H1 (cell line): ENCODE measurements around the gene DGCR8. TPM values are rescaled to one million over a fixed set of nuclear protein-coding genes. Genes with fewer than 3 reads are reported as not detected.

Experiments used
- CTCF ChIA-PET: fragments of 300-600 bp; sonication (Branson Sonifier 250); formaldehyde crosslinking; loops from one replicate; lab custom pipeline; 2021; ENCODE audit not compliant: partially characterized antibody; lab: Charles Lee
- POLR2A ChIA-PET: fragments of 300-600 bp; sonication (Branson Sonifier 250); formaldehyde crosslinking; loops from one replicate; lab custom pipeline; 2021; ENCODE audit warnings: inconsistent platforms; ENCODE audit not compliant: partially characterized antibody; lab: Charles Lee
- DNase-seq, 2 experiments: peaks; one replicate each; pipeline versions ENCODE4 v3.0.0 to v3.0.0-alpha.2; 2010 to 2022; ENCODE audit warnings: low spot score in 2 of 2, low read depth in 1 of 2, mixed read lengths in 1 of 2
- FAIRE-seq: peaks from 2 replicates; lab custom pipeline; 2011; peaks lifted over from hg19 to GRCh38; lab: Jason Lieb, UNC
- H2AFZ ChIP-seq: 2 replicates; pipeline ENCODE4 v1.8.1; 2012; ENCODE audit warnings: low read length, inconsistent platforms
- H2AK5ac ChIP-seq: 2 replicates; pipeline ENCODE4 v1.6.1; 2013; ENCODE audit warnings: low read depth, low read length
- H2BK120ac ChIP-seq: replicated peaks from 2 replicates; pipeline ENCODE3; 2013; ENCODE audit warnings: low read depth, low read length, inconsistent platforms
- H2BK12ac ChIP-seq: 2 replicates; pipeline ENCODE4 v1.6.1; 2013; ENCODE audit warnings: low read depth, low read length
- H2BK15ac ChIP-seq: 2 replicates; pipeline ENCODE4 v1.6.1; 2013; ENCODE audit warnings: low read length
- H2BK20ac ChIP-seq: 2 replicates; pipeline ENCODE4 v1.6.1; 2013; ENCODE audit warnings: low read length
- H2BK5ac ChIP-seq: 2 replicates; pipeline ENCODE4 v1.6.1; 2013; ENCODE audit warnings: low read depth, low read length
- H3K14ac ChIP-seq: 2 replicates; pipeline ENCODE4 v1.6.1; 2013; ENCODE audit warnings: inconsistent platforms; ENCODE audit not compliant: insufficient read length
- H3K18ac ChIP-seq: 2 replicates; pipeline ENCODE4 v1.6.1; 2013; ENCODE audit warnings: low read length; ENCODE audit errors: extremely low read depth
- H3K23ac ChIP-seq: 2 replicates; pipeline ENCODE4 v1.6.1; 2013; ENCODE audit warnings: inconsistent platforms; ENCODE audit not compliant: insufficient read length
- H3K23me2 ChIP-seq: 2 replicates; pipeline ENCODE4 v1.6.1; 2013; ENCODE audit warnings: low read depth, low read length
- H3K27ac ChIP-seq: 2 replicates; pipeline ENCODE4 v1.6.1; 2011; ENCODE audit warnings: low read depth, low read length, inconsistent platforms
- H3K27me3 ChIP-seq, 4 experiments: replicated peaks in 1 of 4; 1 replicate in 1 of 4; 2 replicates in 3 of 4; pipeline versions ENCODE4 v1.6.1 to v1.8.1; 2011 to 2013; ENCODE audit warnings: low read length in 3 of 4, mild to moderate bottlenecking in 3 of 4, inconsistent platforms in 2 of 4, mixed read lengths in 2 of 4, moderate library complexity in 1 of 4; ENCODE audit not compliant: control insufficient read depth in 3 of 4, insufficient read depth in 3 of 4; ENCODE audit errors: extremely low read depth in 1 of 4
- H3K36me3 ChIP-seq, 4 experiments: 2 replicates each; pipeline versions ENCODE4 v1.6.1 to v1.8.1; 2011 to 2013; ENCODE audit warnings: mild to moderate bottlenecking in 4 of 4, low read length in 3 of 4, moderate library complexity in 2 of 4, control low read depth in 1 of 4, inconsistent platforms in 1 of 4; ENCODE audit not compliant: insufficient read depth in 4 of 4, control insufficient read depth in 2 of 4
- H3K4ac ChIP-seq: replicated peaks from 2 replicates; pipeline ENCODE3; 2013; ENCODE audit warnings: low read length, low read depth, mixed read lengths, inconsistent platforms; ENCODE audit not compliant: insufficient read length
- H3K4me1 ChIP-seq, 4 experiments: replicated peaks in 1 of 4; 1 replicate in 1 of 4; 2 replicates in 3 of 4; pipeline versions ENCODE4 v1.6.1 to v1.8.1; 2011 to 2013; ENCODE audit warnings: low read length in 3 of 4, inconsistent platforms in 2 of 4, mixed read lengths in 1 of 4; ENCODE audit not compliant: insufficient read depth in 4 of 4, control insufficient read depth in 3 of 4
- H3K4me2 ChIP-seq, 2 experiments: 2 replicates each; pipeline versions ENCODE4 v1.6.1 to v1.8.1; 2011 to 2013; ENCODE audit warnings: low read depth in 2 of 2, low read length in 2 of 2, control low read depth in 1 of 2, inconsistent platforms in 1 of 2, mild to moderate bottlenecking in 1 of 2; ENCODE audit not compliant: insufficient read depth in 1 of 2
- H3K4me3 ChIP-seq, 4 experiments: fragments of 200-600, 300-600 bp in 1 of 4; sonication (generic), shearing (Covaris generic), sonication (Bioruptor Twin) in 1 of 4; 2 replicates each; pipeline versions ENCODE4 v1.5.1 to v1.8.1; 2011 to 2016; ENCODE audit warnings: low read length in 4 of 4, low read depth in 3 of 4, control low read depth in 2 of 4, inconsistent platforms in 2 of 4, mild to moderate bottlenecking in 2 of 4, mixed read lengths in 1 of 4, moderate library complexity in 1 of 4; ENCODE audit not compliant: insufficient read depth in 2 of 4; ENCODE audit errors: extremely low read depth in 1 of 4
- H3K56ac ChIP-seq: replicated peaks from 2 replicates; pipeline ENCODE3; 2013; ENCODE audit warnings: low read depth, mild to moderate bottlenecking, mixed read lengths, low read length, inconsistent platforms; ENCODE audit not compliant: insufficient read length
- H3K79me1 ChIP-seq: 2 replicates; pipeline ENCODE4 v1.6.1; 2013; ENCODE audit warnings: low read depth, low read length, control low read depth
- H3K79me2 ChIP-seq, 2 experiments: 2 replicates each; pipeline versions ENCODE4 v1.6.1 to v1.8.1; 2012 to 2013; ENCODE audit warnings: low read length in 2 of 2, mild to moderate bottlenecking in 2 of 2, inconsistent platforms in 1 of 2; ENCODE audit not compliant: insufficient read depth in 2 of 2, control insufficient read depth in 1 of 2
- H3K9ac ChIP-seq, 4 experiments: replicated peaks in 1 of 4; 1 replicate in 1 of 4; 2 replicates in 3 of 4; pipeline versions ENCODE4 v1.6.1 to v1.8.1; 2011 to 2013; ENCODE audit warnings: low read depth in 3 of 4, low read length in 3 of 4, control low read depth in 2 of 4, mild to moderate bottlenecking in 2 of 4, moderate library complexity in 2 of 4, inconsistent platforms in 1 of 4; ENCODE audit errors: extremely low read depth in 1 of 4
- H3K9me3 ChIP-seq, 2 experiments: 2 replicates each; pipeline versions ENCODE4 v1.6.1 to v1.8.1; 2012 to 2013; ENCODE audit warnings: mild to moderate bottlenecking in 2 of 2, moderate library complexity in 2 of 2, control low read depth in 1 of 2, inconsistent platforms in 1 of 2, low read depth in 1 of 2, low read length in 1 of 2, mixed read lengths in 1 of 2; ENCODE audit not compliant: insufficient read depth in 2 of 2
- H4K20me1 ChIP-seq, 2 experiments: replicated peaks in 1 of 2; 2 replicates each; pipeline versions ENCODE3 to v1.8.1; 2011 to 2013; ENCODE audit warnings: inconsistent platforms in 2 of 2, low read length in 2 of 2, mild to moderate bottlenecking in 1 of 2; ENCODE audit not compliant: insufficient read depth in 2 of 2, control insufficient read depth in 1 of 2
- H4K5ac ChIP-seq: 2 replicates; pipeline ENCODE4 v1.6.1; 2013; ENCODE audit warnings: low read length, low read depth, mixed read lengths, inconsistent platforms; ENCODE audit not compliant: insufficient read length
- H4K8ac ChIP-seq: 2 replicates; pipeline ENCODE4 v1.8.0; 2013; ENCODE audit warnings: mild to moderate bottlenecking, moderate library complexity, low read length, inconsistent platforms; ENCODE audit not compliant: insufficient read depth; ENCODE audit errors: extremely low read depth
- H4K91ac ChIP-seq: replicated peaks from 2 replicates; pipeline ENCODE3; 2013; ENCODE audit warnings: low read length, mixed read lengths, inconsistent platforms; ENCODE audit not compliant: insufficient read length
- EP300 ChIP-seq, 2 experiments: IDR thresholded peaks; 1 replicate in 1 of 2; 2 replicates in 1 of 2; pipeline ENCODE4 v1.6.1; 2011 to 2012; ENCODE audit warnings: low read depth in 2 of 2, low read length in 2 of 2, mild to moderate bottlenecking in 2 of 2, borderline replicate concordance in 1 of 2, inconsistent platforms in 1 of 2, moderate library complexity in 1 of 2
- POLR2AphosphoS5 ChIP-seq: IDR thresholded peaks from 2 replicates; pipeline ENCODE4 v1.6.1; 2011; ENCODE audit warnings: low read depth, low read length
- WGBS, 2 experiments: shearing (Covaris generic) in 1 of 2; methylation state at CpG; one replicate each; pipeline versions ENCODE4 v1.1.6 to v1.1.7; 2013 to 2015; ENCODE audit warnings: low lambda C conversion rate in 2 of 2, mixed read lengths in 2 of 2, inconsistent platforms in 1 of 2, low coverage in 1 of 2, missing lambda C conversion rate in 1 of 2; ENCODE audit not compliant: insufficient replicate concordance in 2 of 2, insufficient coverage in 1 of 2, insufficient read length in 1 of 2; ENCODE audit errors: extremely low coverage in 1 of 2, missing lambda C conversion rate in 1 of 2; 5-methylcytosine and 5-hydroxymethylcytosine counted together
- polyA plus RNA-seq, 7 experiments: library from polyadenylated mRNA; depleted of rRNA in 3 of 7; stranded (reverse) in 5 of 7; unstranded in 2 of 7; fragments of >200 nt in 5 of 7; fragments of 200-250 nt in 2 of 7; gene quantifications; 1 replicate in 5 of 7; 2 replicates in 1 of 7; 4 replicates in 1 of 7; pipeline versions ENCODE4 v1.2.1 to v1.2.3, GENCODE V29; 2011 to 2013; ENCODE audit warnings: missing spikeins in 2 of 7, mixed read lengths in 2 of 7
- total RNA-seq: library from RNA; stranded (reverse); fragmentation: NEBNext Ultra II Directional; extraction: Animal tissue kit (Norgen Biotek cat#: 25700); gene quantifications from 2 replicates; pipeline ENCODE4 v1.2.1, GENCODE V29; 2021

DGCR8 gene
- total and polyA plus RNA-seq, 2 of the 8 experiments (the other 6 are each of a cell fraction or from before 2014, with no cell fraction given), result 23.7 to 43.7 TPM

GRCh38 chr22:20083891-20084546, 4.0 kb downstream of the DGCR8 start:
- H3K9me3 ChIP-seq, result no peaks in the 10 kb centered on the region
- no peak overlapping the region for H3K14ac ChIP-seq
- TF ChIP-seq EP300 (IDR thresholded peaks at IDR 0.05; ENCODE audit: borderline replicate concordance in 1 of 2, low read depth in 2 of 2, low read length in 2 of 2), result no peak
- peak; percentile 53; the same call in 1 of the 2 replicates for TF ChIP-seq POLR2AphosphoS5
- H3K36me3 ChIP-seq, result peaks cover 28 to 35% (median 34%) of the 10 kb centered on the region in 4 experiments
- H2BK120ac ChIP-seq, result no peak overlapping the region
- no peak overlapping the region for H2AFZ ChIP-seq
- H3K4me1 ChIP-seq, result peaks cover 3 to 19% (median 11%) of the 10 kb centered on the region in 4 experiments
- ChIA-PET CTCF (interaction anchor here (0.7 to 3.1 kb wide), 16 partner anchors 11 to 121 kb away, joined by 3 to 12 read pairs (median 4); partner anchors contain the start of gene RANBP1), POLR2A (interaction anchor here (0.8 to 29.4 kb wide), 11 partner anchors 10 to 211 kb away, joined by 3 to 598 read pairs (median 4); partner anchors contain the start of genes RANBP1 and TRMT2A)
- 89% methylated on average over 10 of the region's 10 CpGs; no CpG with 5 or more reads in 1 of the 2 experiments for WGBS, 2 experiments
- peak overlapping the region in 1 of 2 experiments; percentile 13; a peak in 2 of 4 replicates for H3K4me2 ChIP-seq
- no peak overlapping the region for H3K4me3 ChIP-seq
- no peak overlapping the region for H3K18ac ChIP-seq
- DNase-seq (no peak), FAIRE-seq (no peak)
- no peak overlapping the region for H3K56ac ChIP-seq
- H2BK20ac ChIP-seq, result no peak overlapping the region
- H3K79me1 ChIP-seq, result peaks cover 35% of the 10 kb centered on the region
- H2BK15ac ChIP-seq, result peak overlapping the region; percentile 21
- H4K5ac ChIP-seq, result no peak overlapping the region
- H4K91ac ChIP-seq, result no peak overlapping the region
- peak overlapping the region; percentile 34; the same call in 1 of the 2 replicates for H2AK5ac ChIP-seq
- H4K8ac ChIP-seq, result 0 out of 2 replicates have a peak overlapping the region, but pooled peaks have one; percentile 45
- peak overlapping the region; percentile 44; the same call in 1 of the 2 replicates for H2BK12ac ChIP-seq
- H3K9ac ChIP-seq, result no peak overlapping the region
- H3K23me2 ChIP-seq, result peaks cover 9% of the 10 kb centered on the region
- peaks cover 27 to 70% of the 10 kb centered on the region in 2 experiments for H3K79me2 ChIP-seq
- H3K27me3 ChIP-seq, result no peaks in the 10 kb centered on the region
- H3K4ac ChIP-seq, result no peak overlapping the region
- peaks cover 23 to 55% of the 10 kb centered on the region in 2 experiments for H4K20me1 ChIP-seq
- H3K27ac ChIP-seq, result no peak overlapping the region
- no peak overlapping the region for H3K23ac ChIP-seq
- no peak overlapping the region for H2BK5ac ChIP-seq
